ENCODE data around the gene UTF1.

- no peak for TF ChIP-seq CTCF (IDR thresholded peaks at IDR 0.05)
- TF ChIP-seq EZH2 (IDR thresholded peaks at IDR 0.05; ENCODE audit: borderline replicate concordance, insufficient read depth, low read depth, low read length, poor library complexity, severe bottlenecking), result no peak
Observed at GRCh38 chr10:133269367-133269766, 39.4 kb downstream of the UTF1 start.
